ENCODE data around the gene IQGAP2.

DNA sequence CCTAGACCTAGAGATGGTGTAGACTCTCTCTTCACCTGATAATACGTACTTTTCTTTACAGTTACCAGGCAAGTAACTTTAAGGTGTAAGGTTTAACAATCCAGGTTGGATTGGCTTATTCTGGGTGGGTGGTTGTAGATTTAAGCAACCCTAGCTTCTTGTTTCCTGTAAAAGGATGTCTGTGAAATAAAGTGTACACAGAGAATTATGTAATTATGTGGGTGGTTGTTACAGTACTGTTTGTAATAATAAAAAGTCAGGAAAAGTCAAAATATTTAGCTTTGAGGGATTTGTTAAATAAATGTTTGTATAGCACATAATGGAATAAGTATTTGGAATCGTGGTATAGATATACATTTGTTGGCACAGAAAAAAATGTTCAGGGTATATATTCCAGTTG, 269.2 kb downstream of the IQGAP2 start:
- TF ChIP-seq, protein P1, sequence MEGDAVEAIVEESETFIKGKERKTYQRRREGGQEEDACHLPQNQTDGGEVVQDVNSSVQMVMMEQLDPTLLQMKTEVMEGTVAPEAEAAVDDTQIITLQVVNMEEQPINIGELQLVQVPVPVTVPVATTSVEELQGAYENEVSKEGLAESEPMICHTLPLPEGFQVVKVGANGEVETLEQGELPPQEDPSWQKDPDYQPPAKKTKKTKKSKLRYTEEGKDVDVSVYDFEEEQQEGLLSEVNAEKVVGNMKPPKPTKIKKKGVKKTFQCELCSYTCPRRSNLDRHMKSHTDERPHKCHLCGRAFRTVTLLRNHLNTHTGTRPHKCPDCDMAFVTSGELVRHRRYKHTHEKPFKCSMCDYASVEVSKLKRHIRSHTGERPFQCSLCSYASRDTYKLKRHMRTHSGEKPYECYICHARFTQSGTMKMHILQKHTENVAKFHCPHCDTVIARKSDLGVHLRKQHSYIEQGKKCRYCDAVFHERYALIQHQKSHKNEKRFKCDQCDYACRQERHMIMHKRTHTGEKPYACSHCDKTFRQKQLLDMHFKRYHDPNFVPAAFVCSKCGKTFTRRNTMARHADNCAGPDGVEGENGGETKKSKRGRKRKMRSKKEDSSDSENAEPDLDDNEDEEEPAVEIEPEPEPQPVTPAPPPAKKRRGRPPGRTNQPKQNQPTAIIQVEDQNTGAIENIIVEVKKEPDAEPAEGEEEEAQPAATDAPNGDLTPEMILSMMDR (IDR thresholded peaks at IDR 0.05), result no peak
- no peak for TF ChIP-seq POLR2A (IDR thresholded peaks at IDR 0.05)

Data from testis (tissue), 2 donors.